Stimulated activated CD8-positive, alpha-beta memory T cell treated with anti-CD3 and anti-CD28 coated beads, Interleukin-15, amount 100 ng/mL, for 4 hours (primary cell): ENCODE data around the gene ZYG11A.
"Not testable (repeated sequence)": the region's sequence is repeated elsewhere in the genome, so short reads cannot be mapped to it uniquely, and the experiment has no call there.

Experiments used
- DNase-seq, 2 donors: peaks; one replicate each; pipeline ENCODE4 v3.0.0-alpha.2; 2020; ENCODE audit warnings: low read depth in 2 of 2

The ZYG11A gene

GRCh38 chr1:52842643-52843310 is at the start of gene ZYG11A:
TSS of gene ZYG11A (plus strand) at chr1:52842760. CDS start at chr1:52842884, 124 bp downstream.
- peak; percentile 10 to 38 for DNase-seq

GRCh38 chr1:52793717-52794116 is 48.8 kb upstream of the ZYG11A start:
- not testable (repeated sequence) for DNase-seq

GRCh38 chr1:52795464-52795863 is 47.1 kb upstream of the ZYG11A start:
- no peak for DNase-seq

GRCh38 chr1:52798331-52798730 is 44.2 kb upstream of the ZYG11A start:
- DNase-seq = no peak

- DNase-seq = no peak
Measured at GRCh38 chr1:52801011-52801410, 41.5 kb upstream of the ZYG11A start.

GRCh38 chr1:52804083-52804482 is 38.5 kb upstream of the ZYG11A start:
- not testable (repeated sequence) for DNase-seq

GRCh38 chr1:52814465-52814864 is 28.1 kb upstream of the ZYG11A start:
- DNase-seq = no peak

GRCh38 chr1:52820830-52821229 is 21.7 kb upstream of the ZYG11A start:
- DNase-seq = not testable (repeated sequence)

- no peak for DNase-seq
Measured at GRCh38 chr1:52825868-52826267, 16.7 kb upstream of the ZYG11A start.

- no peak for DNase-seq
Measured at GRCh38 chr1:52834798-52835197, 7.8 kb upstream of the ZYG11A start.

GRCh38 chr1:52836035-52836434 is 6.5 kb upstream of the ZYG11A start:
- no peak for DNase-seq

- DNase-seq = not testable (repeated sequence)
Measured at GRCh38 chr1:52839175-52839574, 3.4 kb upstream of the ZYG11A start.

- DNase-seq = not testable (repeated sequence)
Measured at GRCh38 chr1:52845119-52845518, 2.6 kb downstream of the ZYG11A start.

- DNase-seq = no peak
Measured at GRCh38 chr1:52848423-52848822, 5.9 kb downstream of the ZYG11A start.

GRCh38 chr1:52850951-52851350 is 8.4 kb downstream of the ZYG11A start:
- no peak for DNase-seq

GRCh38 chr1:52852854-52853253 is 10.3 kb downstream of the ZYG11A start:
- no peak for DNase-seq

- DNase-seq = no peak
Measured at GRCh38 chr1:52855584-52855983, 13.0 kb downstream of the ZYG11A start.

- no peak for DNase-seq
Measured at GRCh38 chr1:52856026-52856425, 13.5 kb downstream of the ZYG11A start.

GRCh38 chr1:52857443-52857842 is 14.9 kb downstream of the ZYG11A start:
- DNase-seq = no peak

- no peak for DNase-seq
Measured at GRCh38 chr1:52862666-52863458, 20.3 kb downstream of the ZYG11A start.

- no peak for DNase-seq
Measured at GRCh38 chr1:52867087-52867863, 24.7 kb downstream of the ZYG11A start.

GRCh38 chr1:52869727-52870126 is 27.2 kb downstream of the ZYG11A start:
- not testable (repeated sequence) for DNase-seq
